HCT116 (cell line): ENCODE results near the gene AOPEP.

ENCODE experiments used
- ATF3 ChIP-seq: IDR thresholded peaks from 2 replicates; pipeline ENCODE4 v1.6.1; 2012
- CTCF ChIP-seq, 3 experiments: fragments of 200-600 bp in 1 of 3; sonication (generic) in 1 of 3; IDR thresholded peaks in 2 of 3; conservative IDR thresholded peaks in 1 of 3; 2 replicates each; pipeline ENCODE4 v1.5.1; 2012 to 2017; ENCODE audit warnings: low read depth in 2 of 3, low read length in 2 of 3, antibody characterized with exemption in 1 of 3, borderline replicate concordance in 1 of 3, control low read depth in 1 of 3, mild to moderate bottlenecking in 1 of 3, mixed read lengths in 1 of 3, mixed run types in 1 of 3, moderate library complexity in 1 of 3; ENCODE audit not compliant: insufficient read depth in 1 of 3
- EGR1 ChIP-seq: IDR thresholded peaks from 2 replicates; pipeline ENCODE4 v1.6.1; 2012; ENCODE audit warnings: low read depth
- EZH2 ChIP-seq: fragments of 200-600 bp; sonication (generic); IDR thresholded peaks from 2 replicates; pipeline ENCODE4 v1.6.1; 2017; ENCODE audit warnings: antibody characterized with exemption, mixed run types
- EZH2phosphoT487 ChIP-seq: fragments of 200-600 bp; IDR thresholded peaks from 2 replicates; pipeline ENCODE4 v1.6.1; 2018; ENCODE audit warnings: antibody characterized with exemption, borderline replicate concordance
- MAX ChIP-seq: IDR thresholded peaks from 2 replicates; pipeline ENCODE4 v1.6.1; 2012
- POLR2A ChIP-seq: IDR thresholded peaks from 2 replicates; pipeline ENCODE4 v1.7.0; 2011; ENCODE audit warnings: borderline replicate concordance; ENCODE audit not compliant: insufficient read depth, insufficient read length; ENCODE audit errors: extremely low read depth
- POLR2AphosphoS5 ChIP-seq: IDR thresholded peaks from 2 replicates; pipeline ENCODE4 v1.6.1; 2011; ENCODE audit warnings: mild to moderate bottlenecking, low read depth, low read length, moderate library complexity
- REST ChIP-seq: IDR thresholded peaks from 2 replicates; pipeline ENCODE4 v1.6.1; 2012; ENCODE audit warnings: low read depth
- SP1 ChIP-seq: IDR thresholded peaks from 2 replicates; pipeline ENCODE4 v1.6.1; 2012; ENCODE audit warnings: low read depth
- SRF ChIP-seq: IDR thresholded peaks from 2 replicates; pipeline ENCODE4 v1.6.1; 2012; ENCODE audit warnings: low read depth
- TCF7L2 ChIP-seq: IDR thresholded peaks from 2 replicates; pipeline ENCODE4 v1.7.0; 2011; ENCODE audit warnings: borderline replicate concordance, inconsistent platforms; ENCODE audit not compliant: insufficient read depth, insufficient read length; ENCODE audit errors: extremely low read depth
- ZBTB33 ChIP-seq: IDR thresholded peaks from 2 replicates; pipeline ENCODE4 v1.6.1; 2011; ENCODE audit warnings: mild to moderate bottlenecking, low read length, moderate library complexity; ENCODE audit not compliant: insufficient replicate concordance; ENCODE audit errors: extremely low read depth

GRCh38 chr9:94900222-94901018 lies 173.9 kb downstream of the AOPEP start:
- no peak for TF ChIP-seq CTCF (IDR thresholded peaks at IDR 0.05 in 2 of 3, conservative IDR thresholded peaks at IDR 0.05 in 1 of 3; ENCODE audit: borderline replicate concordance in 1 of 3, insufficient read depth in 1 of 3, low read depth in 2 of 3, low read length in 2 of 3)
- TF ChIP-seq MAX: no peak
- TF ChIP-seq EZH2phosphoT487: no peak
- no peak for TF ChIP-seq TCF7L2
- no peak for TF ChIP-seq POLR2A
- no peak for TF ChIP-seq ATF3
- TF ChIP-seq REST: no peak
- no peak for TF ChIP-seq SRF
- TF ChIP-seq EGR1: no peak
- TF ChIP-seq SP1: no peak
- TF ChIP-seq EZH2: no peak
- TF ChIP-seq POLR2AphosphoS5: no peak
- no peak for TF ChIP-seq ZBTB33
